ENCODE data around the gene MTARC1. TPM values are rescaled to one million over a fixed set of nuclear protein-coding genes. Genes with fewer than 3 reads are reported as not detected.

The MTARC1 gene
- total RNA-seq, 1 donor from 2014 or later, result 9.6 TPM

GRCh38 chr1:220826729-220827128, 40.0 kb downstream of the MTARC1 start:
- H3K4me3 ChIP-seq, result no peak overlapping the region
- no peaks in the 10 kb centered on the region for H3K27me3 ChIP-seq
- no peak for DNase-seq (ENCODE audit: extremely low spot score in 2 of 2)
- TF ChIP-seq CTCF (IDR thresholded peaks at IDR 0.05) (no peak), POLR2A (IDR thresholded peaks at IDR 0.05) (no peak), POLR2AphosphoS5 (IDR thresholded peaks at IDR 0.05; ENCODE audit: insufficient read depth in 1 of 2, low read depth in 1 of 2) (no peak)
- no peak overlapping the region for H3K27ac ChIP-seq
- H3K9me3 ChIP-seq, result no peaks in the 10 kb centered on the region
- no peaks in the 10 kb centered on the region for H3K4me1 ChIP-seq
- H3K36me3 ChIP-seq, result no peaks in the 10 kb centered on the region
- intact Hi-C loops (cut with DNase I), result no loop called here

- Histone ChIP-seq H3K36me3 (no peaks in the 10 kb centered on the region), H3K4me1 (peaks cover 2% of the 10 kb centered on the region), H3K4me3 (no peak overlapping the region), H3K27me3 (no peaks in the 10 kb centered on the region), H3K9me3 (no peaks in the 10 kb centered on the region), H3K27ac (no peak overlapping the region)
- no peak for DNase-seq (ENCODE audit: extremely low spot score in 2 of 2)
- intact Hi-C loops (cut with DNase I), result no loop called here
- TF ChIP-seq POLR2A (IDR thresholded peaks at IDR 0.05) (no peak), POLR2AphosphoS5 (IDR thresholded peaks at IDR 0.05; ENCODE audit: insufficient read depth in 1 of 2, low read depth in 1 of 2) (no peak), CTCF (IDR thresholded peaks at IDR 0.05) (no peak)
Measured at GRCh38 chr1:220827445-220828178, 40.9 kb downstream of the MTARC1 start.

- Histone ChIP-seq H3K27me3 (no peaks in the 10 kb centered on the region), H3K36me3 (no peaks in the 10 kb centered on the region), H3K9me3 (no peaks in the 10 kb centered on the region), H3K4me3 (no peak overlapping the region), H3K27ac (no peak overlapping the region), H3K4me1 (peaks cover 7% of the 10 kb centered on the region)
- TF ChIP-seq POLR2AphosphoS5 (IDR thresholded peaks at IDR 0.05; ENCODE audit: insufficient read depth in 1 of 2, low read depth in 1 of 2) (no peak), POLR2A (IDR thresholded peaks at IDR 0.05) (no peak), CTCF (IDR thresholded peaks at IDR 0.05) (no peak)
- no peak for DNase-seq (ENCODE audit: extremely low spot score in 2 of 2)
- intact Hi-C loops (cut with DNase I), result no loop called here
Measured at GRCh38 chr1:220828179-220828490, 41.4 kb downstream of the MTARC1 start.

- Histone ChIP-seq H3K36me3 (no peaks in the 10 kb centered on the region), H3K9me3 (no peaks in the 10 kb centered on the region), H3K4me3 (no peak overlapping the region), H3K27me3 (no peaks in the 10 kb centered on the region), H3K4me1 (peaks cover 7% of the 10 kb centered on the region), H3K27ac (no peak overlapping the region)
- no peak for TF ChIP-seq POLR2A (IDR thresholded peaks at IDR 0.05)
- no peak for TF ChIP-seq POLR2AphosphoS5 (IDR thresholded peaks at IDR 0.05; ENCODE audit: insufficient read depth in 1 of 2, low read depth in 1 of 2)
- no peak for TF ChIP-seq CTCF (IDR thresholded peaks at IDR 0.05)
- intact Hi-C loops (cut with DNase I), result no loop called here
- DNase-seq (ENCODE audit: extremely low spot score in 2 of 2), result no peak
Measured at GRCh38 chr1:220828950-220829586, 42.4 kb downstream of the MTARC1 start.

GRCh38 chr1:220833436-220833835, 46.7 kb downstream of the MTARC1 start:
- Histone ChIP-seq H3K4me1 (peaks cover 7% of the 10 kb centered on the region), H3K4me3 (no peak overlapping the region), H3K27me3 (no peaks in the 10 kb centered on the region), H3K36me3 (no peaks in the 10 kb centered on the region), H3K27ac (no peak overlapping the region), H3K9me3 (no peaks in the 10 kb centered on the region)
- TF ChIP-seq POLR2A (IDR thresholded peaks at IDR 0.05) (no peak), POLR2AphosphoS5 (IDR thresholded peaks at IDR 0.05; ENCODE audit: insufficient read depth in 1 of 2, low read depth in 1 of 2) (no peak), CTCF (IDR thresholded peaks at IDR 0.05) (no peak)
- no peak for DNase-seq (ENCODE audit: extremely low spot score in 2 of 2)
- intact Hi-C loops (cut with DNase I), result no loop called here

Data from vagina (tissue), 2 donors.